HG03442 (cell line): ENCODE data around the gene BST2.

ENCODE experiments used
- ATAC-seq: cut with Tn5 transposase; IDR thresholded peaks from one replicate; pipeline ENCODE4 v1.9.1; 2021; ENCODE audit warnings: mild to moderate bottlenecking, moderate library complexity; ENCODE audit not compliant: unreplicated experiment

The BST2 gene

GRCh38 chr19:17405250-17406045, at the start of gene BST2:
Gene BST2, minus strand, starts transcription at chr19:17405630. Its CDS starts 55 bp downstream, at chr19:17405575.
- peak; percentile 70 for ATAC-seq

- ATAC-seq: no peak
These were observed 49.2 kb upstream of the BST2 start for GRCh38 chr19:17454576-17455071.

- ATAC-seq: no peak
These were observed 46.4 kb upstream of the BST2 start for GRCh38 chr19:17451820-17452219.

- no peak for ATAC-seq
These were observed 45.0 kb upstream of the BST2 start for GRCh38 chr19:17450264-17451075.

- no peak for ATAC-seq
These were observed 42.9 kb upstream of the BST2 start, which contains the start of gene TMEM221 for GRCh38 chr19:17448131-17448967. Gene TMEM221, minus strand, starts transcription at chr19:17448668. Its CDS starts 206 bp downstream, at chr19:17448462.

GRCh38 chr19:17447704-17448130, 42.3 kb upstream of the BST2 start:
- no peak for ATAC-seq

GRCh38 chr19:17445526-17446165, 40.2 kb upstream of the BST2 start:
- ATAC-seq: no peak

- ATAC-seq: no peak
These were observed 36.0 kb upstream of the BST2 start for GRCh38 chr19:17441241-17442021.

GRCh38 chr19:17436874-17437267, 31.4 kb upstream of the BST2 start:
- no peak for ATAC-seq

GRCh38 chr19:17436094-17436873, 30.9 kb upstream of the BST2 start:
- no peak for ATAC-seq

- no peak for ATAC-seq
These were observed 29.8 kb upstream of the BST2 start for GRCh38 chr19:17435218-17435617.

GRCh38 chr19:17431417-17431816, 26.0 kb upstream of the BST2 start:
- no peak for ATAC-seq

- ATAC-seq: no peak
These were observed 24.2 kb upstream of the BST2 start for GRCh38 chr19:17429641-17430113.

GRCh38 chr19:17424743-17425365, 19.4 kb upstream of the BST2 start:
- no peak for ATAC-seq

GRCh38 chr19:17423429-17424208, 18.2 kb upstream of the BST2 start:
- ATAC-seq: no peak

GRCh38 chr19:17421942-17422341, 16.5 kb upstream of the BST2 start:
- no peak for ATAC-seq

GRCh38 chr19:17420475-17420924, 15.1 kb upstream of the BST2 start:
- ATAC-seq: peak; percentile 21
